Measurements from ENCODE around the gene CAPRIN1. TPM values are rescaled to one million over a fixed set of nuclear protein-coding genes. Genes with fewer than 3 reads are reported as not detected.
"Not testable (repeated sequence)": the region's sequence is repeated elsewhere in the genome, so short reads cannot be mapped to it uniquely, and the experiment has no call there.

Gene CAPRIN1
- total RNA-seq, 1 donor from 2014 or later, result 68.6 TPM

DNA sequence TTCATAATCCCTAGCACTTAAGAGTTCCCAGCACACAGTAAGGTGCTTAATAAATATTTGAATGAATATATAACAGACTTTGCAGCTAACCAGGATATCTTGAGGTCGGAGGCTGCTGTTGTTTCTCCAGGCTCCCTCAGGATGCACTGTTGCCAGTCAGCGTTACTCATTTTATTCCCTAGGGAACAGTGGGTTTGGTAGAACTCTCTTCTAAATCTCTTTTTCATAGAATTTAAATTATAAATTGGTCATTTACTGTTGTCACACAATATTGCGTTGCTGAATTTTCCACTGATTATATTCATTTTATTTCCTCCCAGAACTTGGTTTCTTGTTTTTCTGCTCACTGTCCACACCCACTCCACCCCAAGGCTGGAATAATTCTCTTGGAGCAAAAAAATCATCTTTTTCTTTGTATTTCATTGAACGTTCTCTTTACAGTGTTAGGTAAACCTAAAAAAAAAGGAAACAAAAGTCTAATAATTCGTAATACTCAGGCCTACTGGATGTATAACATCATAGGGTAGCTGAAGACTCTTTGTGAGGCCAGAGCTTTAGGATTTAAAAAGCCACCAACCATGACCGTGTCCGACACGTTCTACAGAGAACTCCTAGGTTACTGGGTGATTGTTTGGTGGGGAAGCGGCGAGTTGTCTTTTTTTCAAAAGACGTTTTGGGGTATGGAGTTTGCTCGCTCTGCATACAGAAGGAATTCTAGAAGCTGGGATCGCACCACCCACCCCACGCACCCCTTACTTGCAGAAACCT lies 766 bp upstream of the CAPRIN1 start:
- ATAC-seq (peak; percentile 13), DNase-seq (ENCODE audit: low spot score) (no peak)

DNA sequence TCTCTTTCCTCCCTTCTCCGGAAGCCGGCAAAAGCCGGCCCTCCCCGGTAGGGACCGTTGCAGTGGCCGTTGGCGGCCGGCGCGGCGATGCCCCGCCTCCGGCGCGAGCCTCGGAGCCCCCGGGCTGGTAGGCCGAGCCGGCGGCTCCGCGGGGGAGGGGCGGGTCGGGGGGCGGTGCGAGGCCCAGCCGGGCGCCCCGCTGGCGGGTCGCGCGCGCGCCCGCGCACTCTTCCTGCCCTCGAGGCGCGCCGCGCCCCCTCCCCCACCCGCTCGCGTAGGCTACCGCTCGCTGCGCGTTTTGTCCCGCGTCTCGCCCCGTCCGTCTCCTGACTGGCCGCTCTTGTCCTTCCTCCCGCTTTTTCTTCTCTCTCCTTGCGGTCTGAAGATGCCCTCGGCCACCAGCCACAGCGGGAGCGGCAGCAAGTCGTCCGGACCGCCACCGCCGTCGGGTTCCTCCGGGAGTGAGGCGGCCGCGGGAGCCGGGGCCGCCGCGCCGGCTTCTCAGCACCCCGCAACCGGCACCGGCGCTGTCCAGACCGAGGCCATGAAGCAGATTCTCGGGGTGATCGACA lies 591 bp downstream of the CAPRIN1 start:
- ATAC-seq, result peak; percentile 82
- peak; percentile 95 for DNase-seq (ENCODE audit: low spot score)

DNA sequence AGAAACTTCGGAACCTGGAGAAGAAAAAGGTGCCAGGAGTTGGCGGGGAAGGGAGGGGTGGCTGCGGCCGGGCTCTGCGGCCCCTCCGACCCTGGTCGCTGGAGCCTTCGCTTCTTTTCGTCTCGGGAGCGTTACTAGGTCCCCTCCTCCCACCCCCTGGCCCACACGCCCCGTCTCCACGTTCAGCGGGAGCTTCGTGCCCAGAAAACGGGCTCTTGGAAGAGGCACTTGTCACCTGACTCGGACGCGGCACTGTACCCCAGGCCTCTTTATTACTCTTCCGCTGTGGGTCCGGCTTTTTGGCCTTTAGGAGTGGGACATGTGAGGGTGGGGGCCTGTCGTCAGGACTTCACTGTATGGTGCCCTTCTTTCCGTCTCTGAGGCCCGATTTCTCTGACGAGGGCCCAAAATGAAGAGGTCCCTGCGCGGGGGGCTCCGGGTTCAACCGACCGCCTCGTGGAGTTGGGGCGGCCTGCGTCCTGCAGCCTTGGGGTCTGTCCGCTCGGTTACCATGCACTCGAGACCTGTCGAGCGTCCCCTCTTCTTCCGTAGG lies 1.2 kb downstream of the CAPRIN1 start:
- DNase-seq (ENCODE audit: low spot score) (peak; percentile 52), ATAC-seq (peak; percentile 5)

DNA sequence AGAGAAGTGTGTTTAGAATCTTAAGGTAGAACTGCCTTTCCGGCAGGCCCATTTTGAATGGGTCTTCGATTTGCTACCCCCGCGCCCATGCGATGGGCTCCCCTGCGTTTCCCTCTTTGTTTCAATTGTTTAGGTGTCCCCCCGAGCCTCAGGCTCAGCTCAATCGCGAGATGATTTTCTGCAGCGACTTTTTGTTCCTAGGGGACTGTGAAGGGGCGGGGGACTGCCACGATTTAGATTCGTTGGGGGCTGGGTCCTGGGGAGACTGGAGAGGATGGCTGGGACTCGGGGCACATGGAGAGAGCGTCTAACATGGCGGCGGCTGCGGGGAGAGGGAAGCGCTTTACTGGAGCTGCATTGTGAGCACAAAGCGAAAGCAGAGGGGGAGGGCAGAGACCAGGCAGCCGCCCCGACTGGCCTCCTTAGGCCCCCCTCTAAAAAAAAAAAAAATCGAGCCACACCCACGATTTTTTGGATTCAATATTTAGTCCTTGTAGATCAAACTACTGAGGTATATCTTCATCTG lies 1.7 kb downstream of the CAPRIN1 start:
- ATAC-seq, result peak; percentile 38

DNA sequence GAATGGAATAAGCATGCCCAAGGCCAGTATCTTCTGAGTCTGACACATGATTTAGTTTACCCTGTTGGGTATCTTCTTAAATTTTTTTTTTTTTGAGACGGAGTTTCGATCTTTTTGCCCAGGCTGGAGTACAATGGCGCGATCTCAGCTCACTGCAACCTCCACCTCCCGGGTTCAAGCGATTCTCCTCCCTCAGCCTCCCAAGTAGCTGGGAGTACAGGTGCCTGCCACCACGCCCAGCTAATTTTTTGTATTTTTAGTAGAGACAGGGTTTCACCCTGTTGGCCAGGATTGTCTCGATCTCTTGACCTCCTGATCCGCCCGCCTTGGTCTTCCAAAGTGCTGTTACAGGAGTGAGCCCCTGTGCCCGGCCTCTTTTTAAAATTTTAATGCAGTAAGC lies 2.8 kb downstream of the CAPRIN1 start:
- DNase-seq (ENCODE audit: low spot score); ATAC-seq: not testable (repeated sequence)

More for the DNA sequence above, 1.7 kb downstream of the CAPRIN1 start:
- DNase-seq (ENCODE audit: low spot score), result peak; percentile 71

DNA sequence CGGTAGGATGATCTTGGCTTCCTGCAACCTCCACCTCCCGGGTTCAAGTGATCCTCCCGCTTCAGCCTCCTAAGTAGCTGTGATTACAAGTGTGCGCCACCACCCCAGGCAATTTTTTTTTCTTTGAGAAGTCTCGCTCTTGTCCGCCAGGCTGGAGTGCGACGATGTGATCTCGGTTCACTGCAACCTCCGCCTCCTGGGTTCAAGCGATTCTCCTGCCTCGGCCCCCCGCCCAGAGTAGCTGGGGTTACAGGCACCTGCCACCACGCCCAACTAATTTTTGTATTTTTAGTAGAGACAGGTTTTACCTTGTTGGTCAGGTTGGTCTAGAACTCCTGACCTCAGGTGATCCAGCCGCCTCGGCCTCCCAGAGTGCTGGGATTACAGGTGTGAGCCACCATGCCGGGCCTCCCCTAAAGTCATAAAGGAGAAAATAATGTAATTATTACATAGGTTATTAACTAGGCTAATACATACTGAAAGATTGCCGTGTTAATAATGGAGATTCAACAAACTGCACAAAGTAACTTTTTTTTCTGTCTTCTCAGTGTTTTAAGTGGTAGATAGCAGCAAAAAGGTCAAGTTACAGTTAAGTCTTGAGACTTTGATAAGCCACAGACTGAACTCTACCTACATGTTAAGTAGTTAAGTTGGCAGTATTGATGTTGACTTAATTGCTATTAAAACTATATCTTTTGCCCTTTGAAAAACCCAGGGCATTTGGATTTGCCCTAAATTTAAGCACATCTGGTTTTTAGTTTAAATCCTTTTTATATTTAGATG lies 3.9 kb downstream of the CAPRIN1 start:
- DNase-seq (ENCODE audit: low spot score), result no peak
- ATAC-seq, result no peak

DNA sequence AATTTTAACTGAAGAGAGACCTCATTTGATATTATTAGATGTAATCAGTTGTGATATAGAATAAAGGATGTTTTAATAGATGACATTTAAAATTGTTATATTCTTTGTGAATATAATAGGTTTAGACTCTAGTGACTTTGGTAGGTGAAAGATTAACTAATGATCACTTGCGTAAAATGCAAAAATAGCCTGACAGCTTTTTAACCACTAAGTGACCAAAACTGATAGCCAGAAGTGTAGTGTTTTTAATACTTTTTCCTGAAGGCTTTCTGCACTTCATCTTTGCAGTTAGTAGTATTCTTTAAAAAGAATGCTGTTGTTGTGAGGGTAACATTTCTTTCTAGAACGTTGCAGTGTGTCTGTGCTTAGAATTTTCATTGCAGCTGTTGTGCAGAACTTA lies 5.1 kb downstream of the CAPRIN1 start:
- no peak for ATAC-seq
- no peak for DNase-seq (ENCODE audit: low spot score)

DNA sequence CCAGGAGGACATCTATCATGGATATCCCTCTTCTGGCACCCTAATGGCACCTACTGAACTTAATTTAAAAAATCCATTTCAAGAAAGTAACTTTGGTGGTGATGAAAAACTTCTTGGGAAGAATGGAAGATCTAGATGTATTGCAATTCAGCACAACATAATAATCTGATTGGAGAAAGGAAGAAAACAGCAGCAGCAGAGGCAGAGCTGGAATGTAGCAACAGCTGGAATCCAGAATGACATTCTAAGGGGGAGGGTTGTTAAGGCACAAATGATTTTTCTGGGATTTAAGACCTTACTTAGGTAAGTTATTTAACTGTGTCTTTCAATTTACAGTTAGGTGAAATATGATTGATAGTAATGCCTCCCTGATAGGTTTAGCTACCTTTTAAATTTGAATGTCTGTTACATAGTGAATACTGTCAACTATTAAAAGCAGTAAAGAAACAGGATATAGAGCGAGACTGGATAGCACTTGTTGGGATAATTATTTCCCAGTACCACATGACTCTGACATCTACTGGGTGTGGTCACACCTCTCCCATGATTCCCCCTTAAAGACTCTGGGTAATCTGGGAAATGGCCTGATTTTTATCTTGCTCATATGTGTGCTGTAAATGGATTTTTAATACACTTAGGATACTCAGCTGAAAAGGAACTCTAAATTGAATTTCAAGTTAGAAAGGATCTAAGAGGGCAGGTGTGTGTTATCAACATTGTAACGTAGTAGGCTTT lies 11.7 kb downstream of the CAPRIN1 start:
- DNase-seq (ENCODE audit: low spot score) (no peak), ATAC-seq (no peak)

DNA sequence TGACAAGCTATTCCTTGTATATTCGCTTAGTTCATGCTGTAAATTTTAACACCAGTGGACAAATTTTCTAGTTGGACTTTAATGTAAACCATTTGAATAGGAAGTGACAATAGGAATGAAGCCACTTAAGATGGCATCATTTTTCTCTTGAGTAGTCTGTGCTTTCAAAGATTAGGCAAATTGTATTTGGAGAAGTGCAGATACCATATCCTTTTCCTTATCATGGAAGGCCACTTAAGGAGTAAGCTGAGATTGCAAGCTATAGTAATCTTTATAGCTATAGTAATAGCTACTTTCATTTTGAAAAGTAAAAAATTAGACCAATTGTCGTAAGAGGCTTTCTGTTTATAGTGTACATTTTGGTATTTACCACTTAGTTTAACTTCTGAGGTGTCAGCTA lies 12.8 kb downstream of the CAPRIN1 start:
- DNase-seq (ENCODE audit: low spot score) (no peak), ATAC-seq (no peak)

DNA sequence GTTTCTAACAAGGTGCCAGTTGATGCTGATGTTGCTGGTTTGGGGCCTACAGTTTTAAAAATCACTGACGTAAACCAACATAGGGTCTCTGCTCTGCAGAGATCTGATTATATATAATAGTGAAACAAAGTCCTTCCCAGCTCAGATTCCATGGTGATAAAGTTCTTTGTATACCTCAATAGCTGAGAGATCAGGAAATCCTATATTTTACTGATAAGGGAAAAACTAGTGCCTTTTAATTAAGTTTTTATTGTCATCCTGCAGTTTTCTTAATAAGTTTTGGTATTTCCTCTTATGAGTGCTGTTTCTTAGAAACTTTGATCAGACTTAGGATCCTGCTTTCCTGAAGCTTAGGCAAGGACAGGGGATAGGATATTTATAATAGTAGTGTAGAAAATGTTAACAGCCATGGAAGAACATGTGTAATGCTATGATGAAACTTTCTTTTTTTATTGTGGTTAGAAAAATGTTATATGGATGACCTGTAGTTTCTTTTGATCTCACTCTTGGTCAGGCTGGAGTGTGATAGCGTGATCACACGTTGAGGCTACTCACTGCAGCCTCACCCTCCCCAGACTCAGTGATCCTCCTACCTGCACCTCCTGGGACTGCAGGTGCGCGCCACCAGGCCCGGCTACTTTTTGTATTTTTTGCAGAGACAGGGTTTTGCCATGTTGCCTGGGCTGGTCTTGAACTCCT lies 14.1 kb downstream of the CAPRIN1 start:
- DNase-seq (ENCODE audit: low spot score) (no peak), ATAC-seq (no peak)

DNA sequence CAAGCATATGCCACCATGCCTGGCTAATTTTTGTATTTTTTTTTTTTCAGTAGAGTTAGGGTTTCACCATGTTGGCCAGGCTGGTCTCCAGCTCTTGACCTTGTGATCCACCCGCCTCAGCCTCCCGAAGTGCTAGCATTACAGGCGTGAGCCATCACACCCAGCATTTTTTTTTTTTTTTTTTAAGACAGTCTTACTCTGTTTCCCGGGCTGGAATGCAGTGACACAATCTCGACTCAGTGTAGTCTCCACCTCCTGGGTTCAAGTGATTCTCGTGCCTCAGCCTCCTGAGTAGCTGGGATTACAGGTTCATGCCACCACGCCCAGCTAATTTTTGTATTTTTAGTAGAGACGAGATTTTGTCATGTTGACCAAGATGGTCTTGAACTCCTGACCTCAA lies 15.2 kb downstream of the CAPRIN1 start:
- not testable (repeated sequence) for ATAC-seq; DNase-seq (ENCODE audit: low spot score)

DNA sequence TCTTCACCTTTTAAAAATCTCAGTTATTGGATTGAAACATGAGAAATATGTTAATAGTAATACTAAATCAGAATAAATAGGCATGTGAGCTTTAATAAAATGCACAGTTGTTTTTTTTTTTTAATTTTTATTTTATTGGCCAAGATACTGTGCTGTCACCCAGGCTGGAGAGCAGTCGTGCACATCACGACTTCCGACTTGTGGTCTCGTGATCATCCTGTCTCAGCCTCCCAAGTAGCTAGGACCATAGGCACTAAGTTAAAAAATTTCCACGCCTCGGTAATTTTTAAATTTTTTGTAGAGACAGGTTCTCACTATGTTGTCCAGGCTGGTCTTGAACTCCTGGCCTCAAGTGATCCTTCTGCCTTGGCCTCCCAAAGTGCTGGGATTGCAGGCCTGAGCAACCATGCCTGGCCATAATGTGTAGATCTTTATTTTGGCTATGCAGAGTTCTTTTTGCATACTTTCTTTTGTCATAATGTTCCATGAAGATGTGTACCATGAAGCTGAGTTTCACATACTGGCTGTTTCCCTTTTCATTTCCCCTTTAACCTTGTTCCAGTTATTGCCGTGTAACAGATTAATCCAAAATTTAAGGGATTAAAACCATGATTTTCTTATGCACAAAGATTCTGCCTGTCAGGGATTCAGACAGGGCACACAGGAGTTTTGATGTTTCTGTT lies 16.0 kb downstream of the CAPRIN1 start:
- no peak for DNase-seq (ENCODE audit: low spot score)
- no peak for ATAC-seq

DNA sequence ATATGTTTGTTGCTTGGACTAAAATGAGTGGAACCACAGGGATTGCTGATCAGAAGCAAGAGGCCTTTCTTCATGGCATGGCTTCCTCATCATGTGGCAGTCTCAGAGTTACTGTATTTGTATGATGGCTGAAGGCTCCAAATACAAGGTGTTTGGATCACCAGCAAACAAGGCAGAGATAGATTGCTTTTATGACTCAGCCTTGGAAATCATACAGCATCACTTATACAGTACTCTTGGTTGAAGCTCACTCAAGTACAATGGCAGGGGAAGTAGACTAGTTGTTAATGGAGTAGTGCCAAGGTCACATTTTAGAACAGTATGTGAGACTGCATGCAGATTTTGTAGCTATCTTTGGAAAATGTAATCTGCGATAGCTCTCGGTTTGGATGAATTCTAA lies 16.6 kb downstream of the CAPRIN1 start:
- ATAC-seq, result peak; percentile 58
- no peak for DNase-seq (ENCODE audit: low spot score)

DNA sequence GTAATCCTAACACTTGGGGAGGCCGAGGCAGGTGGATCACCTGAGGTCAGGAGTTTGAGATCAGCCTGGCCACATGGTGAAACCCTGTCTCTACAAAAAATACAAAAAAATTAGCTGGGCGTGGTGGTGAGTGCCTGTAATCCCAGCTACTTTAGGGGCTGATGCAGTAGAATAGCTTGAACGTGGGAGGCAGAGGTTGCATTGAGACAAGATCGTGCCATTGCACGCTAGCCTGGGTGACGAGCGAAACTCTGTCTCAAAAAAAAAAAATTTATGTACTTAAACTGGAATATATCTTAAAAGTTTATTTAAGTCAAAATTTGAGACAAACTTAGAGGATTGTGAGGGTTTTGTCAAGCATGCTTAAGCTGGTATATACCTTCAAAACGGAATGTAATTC lies 19.8 kb downstream of the CAPRIN1 start:
- DNase-seq (ENCODE audit: low spot score); ATAC-seq: not testable (repeated sequence)

DNA sequence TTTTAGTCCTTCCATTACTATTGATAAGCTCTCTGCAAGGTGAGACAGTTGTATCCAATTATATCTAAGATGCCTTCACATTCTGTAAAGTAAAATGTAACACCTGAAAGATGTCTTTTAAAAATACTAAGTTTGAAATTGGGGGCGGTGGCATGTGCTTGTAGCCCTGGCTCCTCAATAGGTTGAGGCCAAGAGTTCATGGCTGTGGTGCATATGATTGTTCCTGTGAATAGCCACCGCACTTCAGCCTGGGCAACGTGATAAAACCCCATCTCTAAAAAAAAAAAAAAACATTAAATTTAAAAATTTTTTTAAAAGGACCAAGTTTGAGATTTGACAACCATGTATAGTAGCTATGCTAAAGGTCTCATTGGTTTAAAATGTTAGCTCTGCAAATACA lies 20.5 kb downstream of the CAPRIN1 start:
- no peak for ATAC-seq
- DNase-seq (ENCODE audit: low spot score), result no peak

DNA sequence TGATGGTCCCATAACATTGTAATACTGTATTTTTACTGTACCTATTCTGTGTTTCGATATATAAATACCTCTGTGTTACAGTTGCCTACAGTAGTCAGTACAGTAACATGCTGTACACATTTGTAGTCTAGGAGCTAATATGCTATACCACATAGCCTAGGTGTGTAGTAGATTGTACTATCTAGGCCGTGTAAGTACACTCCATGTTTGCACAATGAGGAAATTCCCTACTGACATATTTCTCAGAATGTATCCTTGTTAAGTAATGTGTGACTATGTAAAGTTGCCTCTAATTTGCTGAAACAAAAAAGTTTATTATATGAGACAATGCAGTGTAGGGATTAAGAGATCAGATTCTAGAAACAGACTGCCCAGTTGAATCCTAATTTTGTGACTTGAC lies 21.3 kb downstream of the CAPRIN1 start:
- ATAC-seq (no peak), DNase-seq (ENCODE audit: low spot score) (no peak)

DNA sequence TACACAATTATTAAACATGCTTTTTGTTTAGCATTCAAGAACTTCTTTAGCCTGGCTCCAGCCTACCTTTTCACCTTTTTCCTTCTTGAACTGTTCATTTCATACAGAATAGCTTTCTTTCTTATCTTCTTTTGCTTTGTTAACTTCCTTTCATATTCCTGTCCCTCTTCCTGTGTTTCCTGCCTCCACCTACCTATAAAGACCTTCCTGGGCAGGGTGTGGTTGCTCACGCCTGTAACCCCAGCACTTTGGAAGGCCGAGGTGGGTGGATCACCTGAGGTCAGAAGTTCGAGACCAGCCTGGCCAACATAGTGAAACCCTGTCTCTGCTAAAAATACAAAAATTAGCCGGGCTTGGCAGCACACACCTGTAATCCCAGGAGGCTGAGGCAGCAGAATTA lies 22.9 kb downstream of the CAPRIN1 start:
- no peak for ATAC-seq
- no peak for DNase-seq (ENCODE audit: low spot score)

DNA sequence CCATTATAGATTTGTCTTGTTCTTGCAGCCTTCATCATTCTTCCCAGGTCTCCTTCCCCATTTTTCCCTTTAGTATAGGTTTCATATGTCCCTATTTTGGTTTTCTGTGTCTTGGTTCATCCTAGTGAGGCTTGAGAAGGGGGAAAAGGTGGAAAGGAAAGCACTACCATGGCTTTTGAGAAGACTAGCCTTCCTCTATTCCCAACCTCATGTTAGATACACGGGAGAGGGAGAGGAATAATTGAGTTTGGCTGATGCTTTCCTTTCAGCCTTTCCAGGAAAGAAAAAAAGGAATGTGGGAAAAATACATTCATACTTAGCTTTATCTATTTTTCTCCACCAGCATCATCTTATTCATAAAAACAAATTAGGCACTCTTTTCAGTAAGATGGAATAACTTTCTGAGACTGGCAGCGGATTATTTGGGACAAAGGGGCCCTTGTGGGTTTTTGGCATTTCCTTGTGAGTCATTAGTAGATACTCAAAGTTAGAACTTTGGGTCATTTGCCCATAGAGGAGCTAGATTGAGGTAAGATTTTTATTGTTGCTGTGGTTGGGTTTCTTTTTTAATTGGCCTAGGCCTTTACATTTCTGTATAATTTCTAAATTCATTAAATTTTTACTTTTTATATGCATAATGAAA lies 23.8 kb downstream of the CAPRIN1 start:
- ATAC-seq, result no peak
- no peak for DNase-seq (ENCODE audit: low spot score)

DNA sequence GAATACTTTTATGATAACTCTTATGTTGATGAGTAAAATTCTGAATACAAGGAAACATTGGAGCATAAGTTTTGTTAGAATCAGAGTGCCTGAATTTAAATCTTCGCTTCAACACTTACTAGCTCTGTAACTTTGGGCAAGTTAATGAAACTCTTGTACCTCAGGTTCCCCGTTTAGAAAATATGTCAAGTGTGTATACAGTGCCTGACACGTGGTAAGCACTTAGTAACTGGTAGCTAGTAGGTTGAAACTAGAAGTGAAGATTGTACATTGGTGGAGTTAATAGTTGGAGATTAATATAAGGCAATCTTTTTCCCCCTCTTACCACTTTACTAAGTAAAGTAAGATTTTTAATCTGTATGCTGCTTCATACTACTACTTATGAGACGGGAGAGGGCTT lies 29.1 kb downstream of the CAPRIN1 start:
- no peak for DNase-seq (ENCODE audit: low spot score)
- no peak for ATAC-seq

Data from left lobe of liver (tissue), 2 donors.